IPS DF 6.9 (cell line): ENCODE measurements around the gene WDFY4.

Source experiments
- DNase-seq: peaks from one replicate; pipeline ENCODE4 v3.0.0-alpha.2; 2013; ENCODE audit warnings: low read depth, low spot score
- H3K27ac ChIP-seq: one replicate; pipeline ENCODE4 v1.5.1; 2013; ENCODE audit warnings: low read length, control low read depth
- H3K27me3 ChIP-seq: 2 replicates; pipeline ENCODE4 v1.6.1; 2013; ENCODE audit warnings: mild to moderate bottlenecking, low read length; ENCODE audit not compliant: control insufficient read depth, insufficient read depth
- H3K36me3 ChIP-seq: 2 replicates; pipeline ENCODE4 v1.6.1; 2013; ENCODE audit warnings: low read length; ENCODE audit not compliant: control insufficient read depth, insufficient read depth
- H3K4me1 ChIP-seq: 2 replicates; pipeline ENCODE4 v1.6.1; 2013; ENCODE audit warnings: low read length; ENCODE audit not compliant: control insufficient read depth, insufficient read depth
- H3K4me3 ChIP-seq: 2 replicates; pipeline ENCODE4 v1.5.1; 2013; ENCODE audit warnings: mild to moderate bottlenecking, low read length
- H3K9me3 ChIP-seq: 2 replicates; pipeline ENCODE4 v1.6.1; 2013; ENCODE audit warnings: low read length, inconsistent platforms; ENCODE audit not compliant: control insufficient read depth, insufficient read depth
- WGBS: extraction: QIAGEN DNeasy Blood & Tissue Kit; methylation state at CpG from one replicate; pipeline ENCODE4 v1.1.7; 2013; ENCODE audit warnings: mixed read lengths, missing lambda C conversion rate; ENCODE audit not compliant: insufficient read length, insufficient coverage; 5-methylcytosine and 5-hydroxymethylcytosine counted together

WDFY4 gene

DNA sequence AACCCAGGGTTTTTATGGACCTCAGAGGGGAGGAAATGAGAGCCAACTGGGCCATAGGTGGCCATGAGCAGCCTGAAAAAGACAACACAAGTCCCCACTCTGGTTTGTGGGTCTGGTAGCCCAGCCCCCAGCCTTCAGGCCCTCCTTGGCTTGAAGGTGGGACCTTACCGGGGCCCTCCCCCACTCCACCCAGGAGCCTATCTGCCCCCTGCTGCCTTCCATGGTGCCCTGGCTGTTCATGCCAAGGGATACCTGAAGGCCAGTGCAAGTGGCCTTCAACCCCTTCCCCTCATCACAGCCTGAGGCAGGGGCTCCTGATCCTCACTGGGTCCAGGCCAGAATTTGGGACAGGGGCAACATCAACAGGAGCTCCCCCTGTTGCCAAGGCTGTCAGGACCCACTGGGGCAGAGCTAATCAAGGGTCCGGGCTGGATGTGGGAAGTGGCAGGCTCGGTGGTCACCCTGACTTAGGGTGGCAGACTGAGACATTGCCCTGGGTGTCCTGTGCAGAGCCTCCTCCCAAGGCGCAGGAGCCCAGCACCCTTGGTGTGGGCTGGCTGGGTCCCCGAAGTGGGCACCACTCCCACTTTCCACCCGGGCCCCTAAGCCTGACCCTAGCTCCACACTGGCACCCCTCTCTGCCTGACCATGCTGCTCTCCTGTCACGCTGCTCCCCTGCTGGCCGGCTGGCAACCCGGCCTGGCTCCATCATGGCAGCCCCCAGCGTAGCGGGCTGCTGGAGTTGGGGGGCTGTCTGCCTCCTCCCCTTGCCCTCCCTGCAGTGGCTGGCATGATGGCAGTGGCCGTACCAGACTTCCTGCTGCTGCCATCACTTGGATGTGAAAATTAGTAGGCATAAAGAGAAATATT lies 6.4 kb downstream of the WDFY4 start:
- Histone ChIP-seq H3K9me3 (no peaks in the 10 kb centered on the region), H3K27ac (no peak overlapping the region)

DNA sequence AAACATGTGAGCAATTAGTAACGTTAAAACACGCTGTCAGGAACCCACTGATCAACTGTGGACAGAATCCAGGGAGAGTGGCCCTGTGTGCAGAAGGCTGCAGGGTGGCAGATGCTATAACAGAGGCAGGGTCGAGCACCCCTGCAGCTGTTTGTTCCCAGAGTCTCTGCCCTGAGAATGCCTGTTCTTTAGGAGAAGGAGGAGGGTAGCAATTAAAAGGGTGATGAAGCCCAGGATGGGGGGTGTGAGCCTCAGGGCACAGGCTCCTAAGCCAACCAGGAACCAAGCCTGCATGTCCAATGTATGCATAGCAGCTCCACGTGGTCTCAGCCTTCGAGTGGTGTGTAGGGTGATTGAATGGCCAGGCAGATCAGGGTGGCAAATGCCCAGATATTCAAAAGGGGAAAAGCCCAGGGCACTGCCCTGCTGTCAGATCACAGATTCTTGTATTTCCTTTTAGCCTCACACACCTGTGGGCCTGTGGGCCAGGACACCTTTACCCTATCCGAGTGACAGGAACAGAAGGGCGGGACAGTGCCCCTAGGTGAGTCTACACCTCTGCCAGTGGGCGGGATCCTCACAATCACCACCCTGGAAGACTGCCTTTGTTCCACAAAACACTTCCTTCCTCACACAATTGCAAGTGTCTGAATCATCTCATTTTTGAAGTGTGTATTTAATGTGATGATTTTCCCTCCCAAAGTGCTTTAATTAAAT lies 7.3 kb downstream of the WDFY4 start:
- no peaks in the 10 kb centered on the region for H3K36me3 ChIP-seq
- no CpG with 5 or more reads among the region's 8 CpGs for WGBS
- H3K4me3 ChIP-seq = no peak overlapping the region
- no peaks in the 10 kb centered on the region for H3K9me3 ChIP-seq
- H3K27ac ChIP-seq = no peak overlapping the region
- no peak for DNase-seq
- no peaks in the 10 kb centered on the region for H3K4me1 ChIP-seq
- H3K27me3 ChIP-seq = no peaks in the 10 kb centered on the region; the same call in 1 of the 2 replicates

More for the DNA sequence above, 6.4 kb downstream of the WDFY4 start:
- Histone ChIP-seq H3K4me3 (no peak overlapping the region), H3K27me3 (no peaks in the 10 kb centered on the region; the same call in 1 of the 2 replicates), H3K36me3 (no peaks in the 10 kb centered on the region), H3K4me1 (no peaks in the 10 kb centered on the region)
- no peak for DNase-seq
- WGBS = no CpG with 5 or more reads among the region's 12 CpGs

DNA sequence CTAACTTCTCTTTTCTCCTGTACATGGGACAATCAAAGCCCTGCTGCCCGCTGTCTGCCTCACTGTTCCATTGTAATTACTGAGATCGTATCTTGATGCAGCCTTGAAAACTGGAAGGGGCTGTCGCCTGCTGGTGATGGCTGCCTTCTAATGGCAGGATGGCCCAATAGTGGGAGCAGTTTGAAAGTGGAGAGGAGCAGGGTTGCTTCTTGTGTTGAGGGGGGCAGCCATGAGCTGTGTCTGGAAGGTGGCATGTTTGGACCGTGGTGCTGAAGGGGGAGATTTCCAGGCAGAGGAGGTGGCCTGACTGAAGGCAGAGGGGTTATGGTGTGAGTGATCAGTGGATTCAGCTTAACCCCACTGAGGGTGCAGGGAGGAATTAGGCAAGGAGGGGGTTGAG lies 8.1 kb downstream of the WDFY4 start:
- WGBS = no CpG with 5 or more reads among the region's 4 CpGs

DNA sequence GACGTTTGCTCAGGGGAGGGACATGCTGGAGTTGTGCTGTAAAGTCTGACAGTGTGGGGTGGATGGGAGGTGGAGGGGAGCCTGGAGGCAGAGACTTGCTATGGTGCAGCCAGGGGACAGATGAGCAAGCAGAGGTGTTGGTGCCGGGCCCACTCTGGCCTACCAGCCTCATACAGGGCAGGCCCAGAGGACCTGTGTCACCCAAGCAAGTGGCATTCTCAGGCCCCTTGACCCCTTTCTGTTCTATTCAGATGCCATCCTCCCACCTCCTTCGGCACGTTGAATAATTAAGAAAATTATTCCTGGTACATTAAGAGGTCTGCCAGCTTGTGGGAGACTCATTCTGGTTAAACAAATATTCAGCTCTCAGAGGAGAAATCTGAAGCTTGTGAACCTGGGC lies 8.5 kb downstream of the WDFY4 start:
- H3K9me3 ChIP-seq = no peaks in the 10 kb centered on the region
- no peaks in the 10 kb centered on the region; the same call in 1 of the 2 replicates for H3K27me3 ChIP-seq
- no CpG with 5 or more reads among the region's 4 CpGs for WGBS
- H3K4me3 ChIP-seq = no peak overlapping the region
- H3K36me3 ChIP-seq = no peaks in the 10 kb centered on the region
- no peaks in the 10 kb centered on the region for H3K4me1 ChIP-seq
- H3K27ac ChIP-seq = no peak overlapping the region
- DNase-seq = no peak

More for the DNA sequence above, 8.1 kb downstream of the WDFY4 start:
- Histone ChIP-seq H3K4me1 (no peaks in the 10 kb centered on the region), H3K9me3 (no peaks in the 10 kb centered on the region), H3K4me3 (no peak overlapping the region), H3K36me3 (no peaks in the 10 kb centered on the region), H3K27ac (no peak overlapping the region), H3K27me3 (no peaks in the 10 kb centered on the region; the same call in 1 of the 2 replicates)
- no peak for DNase-seq

DNA sequence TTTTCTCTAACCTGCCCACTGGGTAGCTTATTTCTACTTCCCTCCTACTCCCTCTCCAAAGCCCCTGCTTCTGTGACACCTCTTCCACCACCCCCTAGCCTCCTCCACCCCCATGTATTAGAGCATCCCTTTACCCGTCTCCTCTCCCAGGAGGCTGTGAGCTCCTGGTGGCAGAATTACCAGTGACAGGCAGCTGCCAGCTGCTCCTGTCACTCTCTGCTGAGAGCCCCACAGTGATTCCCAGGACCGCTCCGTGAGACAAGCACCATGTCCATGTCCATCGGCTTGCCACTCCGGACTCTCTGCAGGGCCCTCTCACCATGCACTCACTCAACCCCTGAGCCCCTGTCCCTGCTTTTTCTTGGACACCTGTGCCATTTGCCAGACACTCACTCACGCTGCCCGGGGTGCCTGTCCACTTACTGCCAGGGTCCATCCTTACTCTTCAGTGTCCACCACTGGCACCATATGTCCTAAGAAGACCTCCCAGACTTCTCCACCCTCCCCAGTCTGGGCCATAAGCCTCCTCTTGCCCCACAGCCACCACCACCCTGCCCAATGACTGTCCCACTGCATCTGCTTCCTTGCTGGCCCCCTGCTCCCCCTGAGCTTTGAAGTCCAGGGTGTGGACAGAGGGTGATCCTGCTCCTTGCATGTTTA lies 9.8 kb downstream of the WDFY4 start:
- Histone ChIP-seq H3K36me3 (no peaks in the 10 kb centered on the region), H3K4me1 (no peaks in the 10 kb centered on the region), H3K4me3 (no peak overlapping the region), H3K27ac (no peak overlapping the region), H3K27me3 (no peaks in the 10 kb centered on the region; the same call in 1 of the 2 replicates), H3K9me3 (no peaks in the 10 kb centered on the region)
- WGBS = no CpG with 5 or more reads among the region's 7 CpGs
- DNase-seq = no peak

DNA sequence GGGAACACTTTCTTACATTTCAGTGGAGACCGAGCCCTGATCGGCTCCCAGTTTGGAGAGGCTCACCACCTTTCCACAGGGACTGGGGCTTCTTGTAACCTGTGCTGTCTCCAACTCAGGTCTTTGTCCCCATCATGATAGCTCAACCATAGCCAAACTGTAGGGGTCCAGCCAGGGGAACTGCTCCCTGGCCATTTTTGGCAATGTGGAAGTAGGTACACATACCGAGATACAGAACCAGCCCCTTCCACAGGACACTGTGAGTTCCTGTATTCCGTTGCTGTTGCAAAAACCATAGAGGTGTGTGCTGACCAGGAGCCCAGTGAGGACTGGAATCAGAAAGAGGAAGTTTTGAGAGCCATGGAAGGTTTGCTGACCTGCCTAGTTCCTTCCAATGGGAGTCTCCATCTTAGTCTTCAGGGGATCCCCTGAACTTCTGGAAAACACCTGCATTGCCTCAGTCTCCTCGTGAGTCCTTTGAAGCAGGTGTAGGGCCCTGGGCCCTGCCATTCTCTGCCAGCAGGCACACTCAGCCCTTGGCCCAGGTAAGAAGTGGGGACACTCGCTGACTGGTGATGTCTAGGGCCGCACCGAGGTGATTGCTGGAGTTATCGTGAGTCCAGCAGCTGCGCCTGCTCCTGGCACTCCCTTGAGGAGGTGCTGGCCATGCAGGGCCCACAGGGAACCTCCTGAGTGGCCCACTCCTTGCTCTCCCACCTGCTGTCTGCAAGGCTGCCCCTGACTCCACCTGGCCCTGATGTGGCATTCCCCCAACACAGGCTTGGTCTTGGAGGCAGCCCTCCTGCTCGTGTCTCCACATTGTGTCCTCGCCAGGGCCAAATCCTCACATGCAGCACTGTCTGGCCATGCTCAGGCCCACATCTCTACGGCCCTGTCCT lies 11.2 kb downstream of the WDFY4 start:
- Histone ChIP-seq H3K27ac (no peak overlapping the region), H3K4me1 (no peaks in the 10 kb centered on the region), H3K36me3 (no peaks in the 10 kb centered on the region), H3K4me3 (no peak overlapping the region), H3K27me3 (no peaks in the 10 kb centered on the region; the same call in 1 of the 2 replicates), H3K9me3 (no peaks in the 10 kb centered on the region)
- no CpG with 5 or more reads among the region's 13 CpGs for WGBS
- DNase-seq = no peak

DNA sequence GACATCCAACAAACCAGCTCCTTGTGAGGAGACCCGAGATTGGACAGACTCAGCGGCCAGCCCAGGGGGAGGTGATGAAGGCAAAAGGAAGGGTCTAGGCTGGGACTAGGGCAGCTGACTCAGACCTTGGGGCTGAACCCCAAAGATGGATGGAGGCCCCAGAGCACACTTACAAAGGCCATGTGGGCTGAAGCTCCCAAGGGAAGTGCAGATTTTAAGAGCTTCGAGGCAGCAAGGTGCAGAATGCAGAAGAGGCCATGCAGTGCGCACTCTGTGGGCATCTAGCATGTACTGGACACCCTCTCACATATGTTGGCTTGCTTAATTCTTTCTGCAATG lies 11.8 kb downstream of the WDFY4 start:
- no CpG with 5 or more reads among the region's 4 CpGs for WGBS
- DNase-seq = no peak
- H3K27ac ChIP-seq = no peak overlapping the region
- no peaks in the 10 kb centered on the region for H3K9me3 ChIP-seq
- H3K4me3 ChIP-seq = no peak overlapping the region
- H3K4me1 ChIP-seq = no peaks in the 10 kb centered on the region
- H3K36me3 ChIP-seq = no peaks in the 10 kb centered on the region
- no peaks in the 10 kb centered on the region; the same call in 1 of the 2 replicates for H3K27me3 ChIP-seq

DNA sequence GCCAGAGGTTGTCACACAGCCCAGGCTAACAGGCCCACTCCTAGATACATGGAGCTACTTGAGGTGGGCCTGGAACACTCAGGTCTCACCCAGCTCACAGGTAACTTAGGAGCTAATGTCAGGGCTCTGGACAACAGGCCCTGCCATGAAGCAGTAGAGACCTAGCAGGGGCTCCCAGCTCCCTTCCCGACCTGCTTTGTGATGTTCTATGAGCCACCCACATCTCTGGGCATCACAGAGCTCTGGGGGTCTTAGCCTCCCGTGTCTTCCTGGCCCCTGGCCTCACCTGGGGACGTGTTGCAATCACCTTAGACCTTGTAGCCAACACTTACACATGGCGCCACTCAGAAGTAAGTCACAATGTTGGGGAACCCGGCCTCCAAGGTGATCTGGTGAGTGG lies 12.4 kb downstream of the WDFY4 start:
- WGBS = no CpG with 5 or more reads among the region's 5 CpGs
- DNase-seq = no peak
- Histone ChIP-seq H3K9me3 (no peaks in the 10 kb centered on the region), H3K36me3 (no peaks in the 10 kb centered on the region), H3K27me3 (no peaks in the 10 kb centered on the region; the same call in 1 of the 2 replicates), H3K27ac (no peak overlapping the region), H3K4me3 (no peak overlapping the region), H3K4me1 (no peaks in the 10 kb centered on the region)

DNA sequence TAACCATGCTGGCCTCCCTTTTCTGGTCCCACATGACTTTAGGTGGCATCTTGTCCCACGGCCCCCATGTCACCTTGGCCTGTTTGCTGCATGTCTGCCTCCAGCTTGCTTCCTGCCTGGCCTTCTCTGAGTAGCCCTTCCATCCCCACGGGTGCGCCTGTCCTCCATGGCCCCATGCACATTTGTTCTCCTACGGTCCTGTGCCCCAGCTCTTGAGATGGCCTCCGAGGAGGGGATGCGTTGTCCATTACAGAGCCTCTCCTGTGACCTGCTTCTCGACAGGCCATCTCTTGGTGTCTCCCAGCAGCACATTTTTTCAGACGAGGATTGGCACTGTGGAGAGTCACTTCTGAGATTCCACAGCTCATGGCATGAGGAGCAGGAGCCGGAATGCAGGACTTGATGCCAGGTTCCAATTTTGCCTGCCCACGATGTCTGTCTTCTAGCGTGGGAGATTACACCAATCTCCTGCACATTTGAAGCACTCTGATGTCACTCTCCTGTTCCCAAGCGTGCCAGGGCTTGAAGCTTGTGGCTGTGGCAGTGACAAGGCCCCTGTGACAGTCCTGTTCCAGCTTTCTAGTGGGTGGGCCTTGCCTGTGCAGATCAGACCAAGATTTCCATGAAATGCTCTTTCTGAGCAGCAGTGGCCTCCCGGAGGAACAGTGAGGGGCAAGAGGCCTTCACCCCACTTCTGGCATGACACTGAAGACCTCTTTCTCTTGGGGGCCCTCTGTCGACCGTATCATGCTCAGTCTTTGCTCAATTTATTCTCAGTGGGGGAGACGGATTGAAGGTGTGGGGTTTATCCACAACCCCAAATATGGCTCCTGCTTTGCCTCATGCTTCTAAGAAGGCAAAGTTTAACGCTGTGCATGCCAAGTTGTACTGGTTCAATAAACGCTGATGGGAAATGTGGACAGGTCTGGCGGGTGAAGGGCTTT lies 13.4 kb downstream of the WDFY4 start:
- Histone ChIP-seq H3K4me1 (no peaks in the 10 kb centered on the region), H3K27me3 (no peaks in the 10 kb centered on the region), H3K36me3 (no peaks in the 10 kb centered on the region), H3K9me3 (no peaks in the 10 kb centered on the region), H3K4me3 (no peak overlapping the region), H3K27ac (no peak overlapping the region)
- WGBS = no CpG with 5 or more reads among the region's 19 CpGs
- no peak for DNase-seq
